HG03354 (cell line): ENCODE results near the gene ARID2.
A peak's percentile ranks its signal among the peaks of the same experiment; 100 is the strongest.

Experiments used
- ATAC-seq: cut with Tn5 transposase; IDR thresholded peaks from one replicate; pipeline ENCODE4 v1.9.1; 2021; ENCODE audit warnings: mild to moderate bottlenecking; ENCODE audit not compliant: unreplicated experiment, poor library complexity, severe bottlenecking

Gene ARID2

DNA sequence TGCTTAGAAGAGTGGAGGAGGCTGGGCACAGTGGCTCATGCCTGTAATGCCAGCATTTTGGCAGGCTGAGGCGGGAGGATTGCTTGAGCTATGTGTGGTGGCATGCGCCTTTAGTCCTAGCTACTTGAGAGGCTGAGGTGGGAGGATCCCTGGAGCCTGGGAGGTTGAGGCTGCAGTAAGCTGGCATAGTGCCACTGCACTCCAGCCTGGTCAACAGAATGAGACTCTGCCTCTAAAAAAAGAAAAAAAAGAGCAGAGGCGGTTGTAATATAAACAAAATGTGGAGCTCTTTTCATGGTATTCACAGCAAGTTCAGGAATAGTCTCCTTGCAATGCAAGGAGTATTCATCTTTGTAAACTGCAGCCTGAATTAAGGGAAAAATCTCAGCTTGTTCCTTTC, 27.2 kb downstream of the ARID2 start:
- ATAC-seq = no peak

DNA sequence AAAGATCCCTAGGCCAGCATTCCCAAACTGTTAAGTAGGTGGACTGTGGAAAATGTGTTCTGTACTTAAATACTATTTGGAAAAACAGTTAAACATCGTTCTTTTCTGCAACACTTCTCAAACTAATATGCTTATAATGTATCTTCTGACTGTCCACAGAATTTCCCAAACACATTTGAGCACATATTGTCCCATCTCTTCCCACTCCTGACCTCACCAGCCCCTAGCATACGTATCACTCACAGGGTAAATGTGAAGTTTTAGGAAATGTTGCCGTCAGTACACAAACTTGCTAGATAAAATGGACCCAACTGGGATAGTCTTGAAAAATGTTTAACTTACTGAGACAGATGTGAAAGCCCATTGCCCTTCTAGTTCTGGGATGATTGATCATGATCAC, 27.7 kb downstream of the ARID2 start:
- no peak for ATAC-seq

DNA sequence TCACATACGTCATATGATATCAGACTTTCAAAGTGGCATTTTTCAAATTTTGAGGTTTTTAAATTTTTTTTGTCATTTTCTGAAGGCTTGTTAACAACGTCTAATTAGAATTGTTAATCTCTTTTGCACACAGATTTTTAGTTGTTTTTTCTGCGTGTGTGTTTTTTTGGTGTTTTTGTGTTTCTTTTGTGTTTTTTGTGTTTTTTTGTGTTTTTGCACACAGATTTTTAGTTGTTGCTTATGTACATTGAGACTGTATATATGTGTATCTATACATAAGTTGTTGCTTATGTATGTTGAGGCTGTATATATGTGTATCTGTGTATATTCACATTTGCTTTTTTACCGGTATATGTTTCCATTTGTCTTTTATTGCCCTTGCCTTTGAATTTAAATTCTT, 30.8 kb downstream of the ARID2 start:
- no peak for ATAC-seq

DNA sequence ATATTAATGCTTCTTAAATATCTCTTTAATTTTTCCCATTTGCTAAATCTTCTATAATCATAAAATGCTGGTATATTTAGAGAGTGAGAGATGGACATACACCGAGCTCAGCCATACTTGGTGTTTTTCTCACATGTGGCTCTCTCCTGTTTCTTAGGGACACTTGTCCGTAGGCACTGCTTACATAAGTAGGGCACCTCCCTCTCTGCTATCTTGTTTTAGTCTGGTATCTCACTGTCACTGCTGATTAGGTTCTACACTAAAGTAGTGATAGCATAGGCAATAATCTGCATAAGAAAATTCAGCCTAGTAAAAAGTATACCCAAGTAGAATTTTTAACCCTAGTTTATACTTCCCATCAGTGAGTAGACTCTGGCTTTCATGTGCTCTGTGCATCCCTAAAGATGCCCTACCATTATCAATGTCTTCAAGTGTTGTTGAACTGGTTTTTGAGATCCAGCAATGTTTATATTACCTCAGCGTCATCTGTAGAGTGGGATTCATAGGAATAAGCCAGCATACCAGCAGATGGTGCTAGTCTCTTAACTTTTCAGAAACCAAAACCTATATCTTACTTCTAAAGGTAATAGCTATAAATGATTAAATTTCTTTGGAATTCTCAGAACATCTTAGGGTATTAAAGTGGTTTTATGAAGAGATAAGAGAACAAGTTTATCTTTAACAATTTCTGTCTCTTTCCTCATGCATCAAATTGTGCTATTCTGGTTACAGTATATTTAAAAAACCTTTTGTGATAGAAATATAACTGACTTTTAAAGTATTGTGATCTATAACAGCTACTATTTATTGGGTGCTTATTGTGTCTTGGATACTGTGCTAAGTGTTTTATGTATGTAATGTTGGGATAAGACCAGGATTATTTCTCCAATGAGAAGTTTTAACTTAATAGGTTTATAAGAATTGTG, 32.9 kb downstream of the ARID2 start:
- ATAC-seq = peak; percentile 58

DNA sequence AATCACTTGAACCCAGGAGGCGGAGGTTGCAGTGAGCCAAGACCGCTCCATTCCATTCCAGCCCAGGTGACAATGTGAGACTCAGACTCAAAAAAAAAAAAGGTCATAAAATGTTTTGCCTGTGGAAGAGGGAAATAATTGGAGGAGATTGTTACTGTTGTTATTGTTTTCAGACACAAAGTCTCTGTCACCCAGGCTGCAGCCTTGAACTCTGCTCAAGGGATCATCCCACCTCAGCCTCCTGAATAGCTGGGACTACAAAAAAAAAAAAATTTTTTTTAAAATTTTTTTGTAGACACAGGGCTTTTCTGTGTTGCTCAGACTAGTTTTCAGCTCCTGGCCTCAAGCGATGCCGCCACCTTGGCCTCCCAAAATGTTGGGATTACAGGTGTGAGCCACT, 33.9 kb downstream of the ARID2 start:
- no peak for ATAC-seq

DNA sequence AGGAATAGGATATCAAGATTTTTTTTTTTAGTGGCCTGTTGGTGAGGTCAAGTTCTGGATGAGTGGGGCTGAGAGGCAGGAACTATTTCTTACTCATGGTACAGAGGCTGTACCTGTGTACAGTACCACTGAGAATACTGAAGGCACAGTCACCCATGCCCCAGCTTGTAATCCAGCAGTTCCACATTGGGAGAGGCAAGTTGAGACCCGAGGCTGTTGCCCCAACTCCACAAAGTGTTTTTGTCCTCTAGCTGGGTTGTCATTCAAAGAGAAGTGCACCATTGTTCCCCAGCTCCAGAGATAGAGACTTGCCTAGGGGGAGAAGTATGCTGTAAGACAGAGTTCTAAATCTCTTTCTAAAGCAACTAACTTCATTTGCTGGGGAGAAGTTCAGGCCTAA, 38.7 kb downstream of the ARID2 start:
- ATAC-seq = no peak

DNA sequence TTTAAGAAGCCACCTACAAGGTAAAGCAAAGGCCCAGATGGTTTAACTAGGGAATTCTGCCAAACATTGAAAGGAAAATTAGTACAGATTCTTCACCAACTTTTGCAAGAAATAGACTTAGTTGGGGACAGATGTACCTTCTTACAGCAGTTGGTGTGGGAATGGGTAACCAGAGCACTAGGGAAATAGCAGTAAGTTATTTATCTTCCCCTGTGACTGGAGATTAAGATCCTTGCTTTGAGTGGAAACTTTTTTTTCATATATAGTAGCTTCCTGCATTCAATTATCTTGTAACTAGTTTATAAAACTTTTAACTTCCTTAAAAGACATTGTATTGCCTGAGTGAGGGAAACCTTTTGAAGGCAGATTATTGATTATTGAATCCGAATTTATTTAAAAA, 44.2 kb downstream of the ARID2 start:
- ATAC-seq = no peak

DNA sequence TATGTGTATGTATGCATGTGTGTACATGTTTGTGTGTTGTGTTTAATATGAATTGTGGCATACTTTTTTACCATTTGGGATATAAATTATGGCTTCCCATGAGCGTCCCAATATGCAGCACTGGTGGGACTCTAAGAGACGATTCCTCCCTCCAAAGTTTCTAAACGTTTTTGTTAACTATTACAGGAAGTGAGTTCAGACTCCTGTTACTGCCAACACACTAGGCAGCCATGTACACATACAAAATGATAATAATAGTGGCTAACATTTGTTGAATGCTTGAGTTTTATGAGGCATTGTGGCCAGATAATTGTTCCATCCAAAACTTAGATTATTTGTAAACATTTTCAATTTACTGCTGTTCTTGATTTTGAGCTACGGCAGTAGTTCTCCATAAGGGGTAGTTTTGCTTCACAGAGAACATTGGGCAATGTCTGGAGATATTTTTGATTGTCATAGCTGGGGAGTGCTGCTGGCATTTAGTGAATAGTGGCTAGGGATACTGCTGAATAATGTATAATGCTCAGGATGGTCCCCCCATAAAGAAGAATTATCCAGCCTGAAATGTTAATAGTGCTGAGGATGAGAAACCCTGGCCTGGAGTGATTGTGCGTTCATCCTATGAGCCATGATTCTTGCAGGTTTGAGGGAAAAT, 45.1 kb downstream of the ARID2 start:
- ATAC-seq = no peak

DNA sequence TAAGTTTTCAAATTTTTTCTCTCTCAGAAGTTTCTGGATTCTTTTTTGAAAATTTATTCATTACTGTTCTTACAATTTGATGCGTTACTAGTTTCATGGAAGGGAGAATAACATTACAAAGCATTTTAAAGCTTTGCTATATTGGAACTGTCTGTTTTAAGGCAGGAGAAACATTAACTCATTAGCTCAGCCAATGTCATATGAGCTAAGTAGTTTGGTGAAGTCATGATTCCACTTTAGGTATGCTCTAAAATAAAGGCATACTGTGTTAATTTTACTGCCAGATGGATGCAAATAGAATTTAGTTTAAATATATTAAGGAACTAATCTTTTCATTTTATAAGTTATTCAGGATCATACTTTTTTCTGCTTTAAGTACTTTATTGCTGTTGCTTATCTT, 46.0 kb downstream of the ARID2 start:
- no peak for ATAC-seq

DNA sequence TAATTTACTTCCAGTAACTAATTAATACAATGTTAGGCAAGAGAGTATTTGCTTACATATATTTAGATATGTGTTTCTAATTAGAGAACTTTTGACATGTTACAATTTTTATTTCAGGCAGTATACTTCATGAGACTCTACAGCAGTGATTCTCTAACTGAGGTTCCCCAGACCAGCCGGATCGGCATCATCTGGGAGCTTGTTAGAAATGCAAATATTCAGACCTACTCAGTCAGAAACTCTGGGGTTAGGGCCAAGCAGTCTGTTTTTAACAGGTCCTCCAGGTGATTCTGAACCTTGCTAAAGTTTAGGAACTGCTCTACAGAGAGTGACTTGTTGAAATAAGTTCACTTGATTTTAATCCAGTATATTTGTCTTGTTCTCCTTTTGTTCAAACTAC, 46.5 kb downstream of the ARID2 start:
- ATAC-seq = no peak

DNA sequence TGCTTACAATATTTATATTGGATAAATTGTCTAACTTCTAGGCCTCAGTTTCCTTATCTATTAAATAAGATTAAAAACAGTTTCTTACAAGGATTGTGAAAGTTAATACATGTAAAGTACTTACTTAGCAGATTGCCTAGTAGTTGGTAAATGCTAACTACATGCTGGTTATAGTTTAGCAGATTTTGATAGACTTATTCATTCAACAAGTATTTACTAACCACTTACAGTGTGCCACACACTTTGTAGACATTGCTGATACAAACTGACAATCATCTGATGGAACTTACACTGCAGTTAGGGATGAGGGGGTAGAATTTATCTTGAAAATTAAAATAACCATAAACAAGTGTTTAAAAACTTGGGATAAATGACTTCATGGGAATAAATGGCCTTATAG, 50.4 kb downstream of the ARID2 start:
- no peak for ATAC-seq

DNA sequence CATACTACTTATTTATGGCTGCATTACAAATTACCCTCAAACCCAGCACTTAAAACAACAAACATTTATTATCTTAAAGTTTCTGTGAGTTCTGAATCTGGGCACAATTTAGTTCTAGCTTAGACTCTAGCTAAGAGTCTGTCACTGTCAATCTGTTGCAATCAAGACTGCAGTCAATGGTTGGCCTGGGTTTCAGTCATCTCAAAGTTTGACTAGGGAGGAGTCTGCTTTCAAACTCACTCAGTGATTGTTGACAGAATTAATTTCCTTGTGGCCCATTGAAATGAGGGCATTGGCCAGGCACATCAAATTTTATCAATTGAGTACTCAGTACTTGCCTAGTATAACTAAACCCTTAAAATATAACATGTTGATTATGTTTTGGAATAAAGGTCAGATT, 51.6 kb downstream of the ARID2 start:
- no peak for ATAC-seq

DNA sequence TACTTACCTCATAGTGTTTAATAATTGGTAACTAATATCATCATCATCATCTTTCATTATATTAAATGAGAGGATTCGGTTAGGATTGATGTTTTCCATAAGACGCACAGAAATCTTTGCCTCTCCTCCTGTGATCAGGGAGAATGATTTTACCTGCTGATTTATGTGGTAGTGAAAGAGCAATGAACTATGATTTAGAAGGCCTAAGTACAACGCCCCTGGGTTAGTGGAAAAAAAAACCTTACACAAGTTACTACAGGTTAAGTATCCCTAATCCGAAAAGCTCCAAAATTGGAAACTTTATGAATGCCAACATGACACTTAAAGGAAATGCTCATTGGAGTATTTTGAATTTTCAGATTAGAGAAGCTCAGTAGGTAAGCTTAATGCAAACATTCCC, 55.8 kb downstream of the ARID2 start:
- no peak for ATAC-seq

DNA sequence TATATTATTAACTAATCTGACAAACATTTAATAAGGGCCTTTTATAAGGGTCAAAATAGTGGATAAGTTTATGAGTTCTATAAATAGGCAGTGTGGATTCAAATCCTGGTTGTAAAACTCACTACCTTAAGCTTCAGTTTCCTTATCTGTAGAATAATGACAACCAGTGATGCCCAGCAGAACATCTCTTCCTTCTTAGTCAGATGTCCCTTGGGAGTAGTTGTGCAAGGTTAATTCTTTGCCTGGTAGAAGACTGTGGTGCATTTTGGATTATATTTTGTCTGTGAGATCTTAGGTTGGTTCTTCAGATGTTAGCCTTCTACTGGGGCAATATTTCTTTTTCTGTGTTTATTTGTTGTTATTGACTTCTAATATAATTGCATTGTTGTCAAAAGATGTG, 59.5 kb downstream of the ARID2 start:
- no peak for ATAC-seq

DNA sequence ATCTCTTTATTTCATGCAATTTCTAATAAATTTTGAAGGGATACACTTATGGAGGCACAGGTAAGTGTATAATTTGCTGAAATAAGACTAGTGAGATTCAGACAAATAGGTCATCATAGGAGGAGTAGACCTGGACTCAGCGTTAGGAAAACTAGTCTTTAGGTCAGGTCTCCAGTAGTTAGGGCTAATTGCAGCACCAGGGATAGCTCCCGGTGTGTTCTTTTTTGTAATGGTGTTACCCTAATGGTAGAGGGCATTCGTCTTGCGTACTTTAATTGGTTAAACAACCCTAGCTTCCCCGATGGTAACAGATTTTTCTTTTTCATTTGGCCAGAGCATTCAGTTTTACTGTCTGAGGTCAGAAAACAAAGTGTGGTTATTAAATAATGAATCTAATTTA, 64.9 kb downstream of the ARID2 start:
- no peak for ATAC-seq

DNA sequence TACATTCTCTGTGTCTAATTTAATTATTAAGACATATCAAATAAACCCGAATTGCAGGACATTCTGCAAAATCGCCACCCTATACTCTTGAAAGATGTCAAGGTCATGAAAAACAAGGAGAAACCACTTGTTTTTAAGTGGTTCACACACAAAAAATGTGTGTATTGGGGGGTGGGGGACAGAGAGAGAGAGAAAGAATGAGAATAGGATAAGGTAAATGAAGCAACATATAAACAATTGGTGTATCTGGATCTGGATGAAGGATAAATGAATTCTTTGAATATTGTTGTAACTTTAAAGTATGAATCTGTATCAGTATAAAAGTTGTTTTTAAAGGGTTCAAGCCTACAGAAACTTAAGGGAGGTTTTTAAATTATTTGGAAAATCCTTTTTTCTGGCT, 72.1 kb downstream of the ARID2 start:
- ATAC-seq = no peak

DNA sequence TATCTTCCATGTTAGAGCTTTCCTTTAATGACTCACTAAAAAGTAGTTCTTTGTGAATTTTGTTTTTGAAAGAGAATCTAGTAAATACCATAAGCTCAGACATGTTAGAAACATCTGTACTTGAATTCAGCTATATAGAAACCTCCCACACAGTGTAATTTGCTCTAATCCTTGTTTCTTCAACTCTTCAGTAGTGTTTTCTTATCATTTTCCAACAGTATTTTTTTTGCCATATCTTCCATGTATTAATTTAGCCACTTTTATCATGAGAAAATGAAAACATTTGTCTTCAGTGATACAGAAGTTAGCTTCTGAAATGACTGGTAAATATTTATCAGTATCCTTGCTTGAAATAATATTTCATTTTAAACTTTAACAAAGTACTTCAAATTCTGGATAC, 73.6 kb downstream of the ARID2 start:
- ATAC-seq = no peak

DNA sequence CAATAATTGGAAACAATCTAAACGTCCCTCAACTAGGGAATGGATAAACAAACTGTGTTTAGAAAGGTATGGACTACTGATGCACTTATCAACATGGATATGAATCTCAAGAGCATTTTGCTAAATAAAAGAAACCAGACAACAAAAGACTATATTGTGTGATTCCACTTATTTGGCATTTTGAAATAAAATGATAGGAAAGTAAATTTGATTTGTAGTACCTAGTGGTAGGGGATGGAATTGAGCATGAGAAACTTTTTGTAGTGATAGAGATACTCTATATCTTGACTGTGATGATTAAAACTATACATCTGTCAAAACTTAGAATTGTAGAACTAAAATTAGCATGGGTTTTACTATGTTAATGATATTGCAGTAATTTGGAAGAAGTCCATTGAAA, 87.1 kb downstream of the ARID2 start:
- no peak for ATAC-seq

DNA sequence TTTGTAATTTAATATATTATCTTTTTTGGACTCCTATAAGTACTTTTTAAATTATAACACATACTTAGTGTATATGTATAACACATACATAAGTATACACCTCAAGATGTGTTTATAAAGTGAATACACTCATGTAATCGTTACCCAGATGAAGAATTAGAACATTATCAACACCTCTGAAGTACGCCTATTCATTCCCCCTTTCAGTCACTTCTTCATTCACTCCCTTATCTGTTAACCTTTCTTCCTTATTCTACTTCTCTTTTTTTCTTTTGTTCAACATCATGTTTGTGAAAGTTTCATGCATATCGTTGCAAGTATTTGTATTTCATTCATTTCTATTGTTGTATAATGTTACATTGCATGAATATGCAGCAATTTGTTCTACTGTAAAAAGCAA, 98.5 kb downstream of the ARID2 start:
- no peak for ATAC-seq

DNA sequence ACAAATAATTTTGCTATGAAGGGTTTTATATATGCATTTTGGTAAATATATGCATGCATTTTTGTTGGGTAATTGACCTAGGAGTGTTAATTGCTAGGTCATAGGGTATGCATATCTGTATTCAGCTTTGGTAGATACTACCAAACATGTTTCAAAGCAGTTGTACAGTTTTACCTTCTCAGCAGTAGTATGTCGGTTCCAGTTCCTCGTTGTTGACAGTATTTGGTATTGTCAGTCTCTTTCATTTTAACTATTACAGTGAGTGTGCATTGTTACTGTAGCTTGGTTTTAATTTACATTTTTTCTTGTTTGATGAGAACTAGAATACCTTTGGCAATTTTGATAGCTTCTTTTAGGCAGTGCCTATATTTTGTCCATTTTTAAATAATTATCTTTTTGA, 98.9 kb downstream of the ARID2 start:
- peak; percentile 64 for ATAC-seq

DNA sequence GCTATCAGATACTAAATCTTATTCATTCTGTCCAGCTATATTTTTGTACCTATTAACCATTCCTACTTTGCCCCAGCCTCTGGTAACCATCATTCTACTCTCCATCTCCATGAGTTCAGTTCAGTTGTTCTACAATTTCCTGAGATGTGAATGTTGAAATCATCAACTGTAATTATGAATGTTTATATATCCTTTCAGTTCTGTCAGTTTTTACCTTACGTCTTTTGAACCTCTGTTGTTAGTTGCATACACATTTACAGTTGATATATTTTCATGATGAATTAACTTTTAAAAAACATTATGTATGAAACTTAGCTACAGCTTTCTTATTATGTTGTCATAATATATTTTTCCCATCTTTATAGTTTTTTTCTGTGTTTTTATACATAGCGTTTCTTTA, 102.1 kb downstream of the ARID2 start:
- ATAC-seq = no peak
